GM18867 (cell line): ENCODE measurements around the gene RRP12.
"Not testable (repeated sequence)": the region's sequence is repeated elsewhere in the genome, so short reads cannot be mapped to it uniquely, and the experiment has no call there.

Experiments used
- ATAC-seq: cut with Tn5 transposase; IDR thresholded peaks from one replicate; pipeline ENCODE4 v1.9.1; 2021; ENCODE audit warnings: mild to moderate bottlenecking, moderate library complexity; ENCODE audit not compliant: unreplicated experiment

RRP12 gene

DNA sequence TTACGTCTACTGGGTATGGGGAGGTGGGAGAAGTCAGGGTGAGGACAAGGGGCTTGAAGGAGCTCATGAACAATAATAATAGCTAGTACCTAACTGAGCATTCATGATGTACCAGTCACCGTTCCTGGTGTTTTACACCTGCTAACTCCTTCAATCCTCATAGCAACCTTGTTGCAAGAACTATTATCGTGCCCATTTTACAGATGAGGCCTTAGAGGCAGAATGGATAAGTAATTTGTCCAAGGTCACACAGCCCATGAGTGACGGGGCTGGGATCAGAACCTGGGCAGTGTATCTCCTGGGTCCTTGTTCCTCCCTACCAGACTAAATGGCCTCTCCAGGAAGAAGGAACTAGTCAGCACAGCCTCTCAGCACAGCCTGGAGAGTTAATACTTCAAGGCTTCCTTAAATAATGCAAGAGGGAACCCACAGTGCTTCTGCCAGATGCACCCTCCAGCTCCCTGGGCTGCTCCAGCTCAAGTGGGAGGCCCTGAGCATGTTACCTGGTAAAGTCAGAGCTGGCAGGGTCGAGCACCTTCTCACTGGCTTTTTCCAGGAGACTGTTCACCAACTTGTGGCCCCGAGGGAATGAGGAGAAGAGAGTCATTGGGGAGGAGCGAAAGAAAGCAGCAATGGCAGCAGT, 28.8 kb downstream of the RRP12 start:
- no peak for ATAC-seq

DNA sequence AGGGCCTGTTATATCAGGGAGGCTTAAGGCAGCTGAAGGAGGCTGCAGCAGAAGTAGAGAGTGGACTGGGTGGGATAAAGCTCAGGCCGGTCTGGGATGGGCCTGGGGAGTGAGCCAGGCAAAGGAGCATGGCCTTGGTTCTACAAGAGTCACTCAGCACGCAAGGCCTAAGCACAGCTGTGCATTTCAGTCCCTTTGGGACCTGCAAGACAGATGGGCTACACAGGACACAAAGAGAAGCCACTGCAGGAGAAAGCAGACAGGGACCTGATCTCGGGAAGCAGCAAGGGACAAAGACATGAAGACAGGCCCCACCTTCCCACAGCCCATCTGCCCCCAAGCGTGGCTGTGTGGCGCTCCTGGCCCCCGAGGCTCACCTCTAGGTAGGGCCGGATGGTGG, 29.4 kb downstream of the RRP12 start:
- no peak for ATAC-seq

DNA sequence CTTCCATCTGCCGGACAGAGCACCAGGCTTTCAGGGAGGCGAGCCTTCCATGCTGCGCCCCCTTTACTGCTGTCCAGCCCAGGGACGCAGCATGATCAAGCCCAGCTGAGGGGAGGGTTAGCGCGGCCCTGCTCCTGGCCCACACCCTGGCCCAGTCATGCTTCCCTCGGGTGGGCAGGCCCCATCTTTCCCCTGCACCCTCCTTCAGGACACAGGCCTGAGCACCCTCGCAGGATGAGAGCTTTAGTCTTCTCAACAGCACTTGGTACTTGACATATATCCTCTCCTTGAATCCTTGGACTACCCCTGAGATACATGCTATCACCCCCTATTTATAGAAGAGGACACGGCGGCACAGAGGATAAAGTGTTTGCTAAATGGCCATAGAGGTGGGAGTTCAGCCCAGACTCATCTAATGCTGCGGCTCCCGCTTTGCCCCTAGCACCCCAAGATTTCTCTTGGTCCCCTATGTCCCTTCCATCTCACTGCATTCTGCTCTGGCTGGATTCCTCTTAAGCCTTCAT, 34.0 kb downstream of the RRP12 start:
- no peak for ATAC-seq

DNA sequence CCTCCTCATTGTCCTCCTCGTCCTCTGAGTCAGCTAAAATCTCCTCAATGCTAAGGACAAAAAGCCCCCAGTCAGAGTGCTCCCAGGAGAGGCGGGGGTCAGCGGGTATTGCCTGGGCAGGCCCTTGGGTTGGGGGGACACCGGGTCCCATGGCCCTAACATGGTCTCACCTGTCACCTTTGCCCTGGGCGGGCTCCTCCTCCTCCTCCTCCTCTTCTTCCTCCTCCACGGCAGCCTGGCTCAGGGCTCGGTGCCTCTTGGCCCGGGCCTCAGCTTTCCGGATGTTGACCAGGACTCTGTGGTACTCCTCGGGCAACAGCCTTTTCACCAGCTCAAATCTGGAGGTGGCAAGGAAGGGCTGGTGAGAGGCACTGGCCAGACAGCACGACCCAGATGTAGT, 34.6 kb downstream of the RRP12 start:
- no peak for ATAC-seq

DNA sequence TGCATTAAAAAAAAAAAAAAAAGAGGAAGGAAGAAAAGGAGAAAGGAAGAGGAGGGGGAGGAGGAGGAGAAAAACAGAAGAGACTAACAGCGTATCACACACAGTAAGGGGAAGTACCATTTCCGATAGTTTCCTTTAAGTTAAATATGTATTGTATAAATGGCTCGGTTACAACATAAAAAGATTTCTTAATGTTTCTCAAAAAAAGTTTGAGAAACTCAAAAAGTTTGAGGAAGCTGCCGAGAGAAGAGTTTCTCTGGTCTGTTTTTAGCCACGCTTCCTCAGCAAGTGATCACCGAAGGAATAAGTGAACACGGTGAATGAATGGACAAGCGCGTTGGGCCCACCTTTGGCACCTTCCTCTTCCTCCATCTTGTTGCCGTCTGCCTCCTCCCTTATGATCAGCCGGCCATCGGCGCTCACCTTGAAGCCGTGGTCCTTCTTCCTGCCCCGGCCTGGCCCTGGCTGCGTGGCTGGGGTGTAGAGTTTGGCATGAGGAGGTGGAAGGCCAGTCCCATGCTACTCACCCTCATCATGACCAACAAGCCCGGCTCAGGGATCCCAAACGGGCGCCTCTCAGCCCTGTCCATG, 35.3 kb downstream of the RRP12 start:
- ATAC-seq, result no peak

DNA sequence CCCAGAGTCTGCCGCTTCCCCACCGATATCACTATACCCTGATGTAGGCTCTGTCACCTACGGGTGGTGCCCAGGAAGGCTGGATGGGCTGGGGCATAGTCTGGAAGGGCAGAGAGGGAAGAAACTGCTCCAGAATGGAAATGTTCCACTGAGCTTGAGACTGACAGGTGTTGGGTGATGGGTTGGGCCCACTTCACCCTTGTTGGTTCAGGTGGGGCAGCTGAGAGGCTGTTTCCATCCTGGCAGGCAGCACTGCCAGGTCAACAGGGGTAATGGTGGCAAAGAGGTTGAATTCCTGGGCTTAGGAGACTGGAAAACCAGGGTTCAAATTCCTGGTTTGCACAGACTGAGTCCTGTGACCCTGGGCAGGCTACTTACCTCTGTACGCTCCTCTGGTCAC, 38.1 kb downstream of the RRP12 start:
- ATAC-seq, result no peak

DNA sequence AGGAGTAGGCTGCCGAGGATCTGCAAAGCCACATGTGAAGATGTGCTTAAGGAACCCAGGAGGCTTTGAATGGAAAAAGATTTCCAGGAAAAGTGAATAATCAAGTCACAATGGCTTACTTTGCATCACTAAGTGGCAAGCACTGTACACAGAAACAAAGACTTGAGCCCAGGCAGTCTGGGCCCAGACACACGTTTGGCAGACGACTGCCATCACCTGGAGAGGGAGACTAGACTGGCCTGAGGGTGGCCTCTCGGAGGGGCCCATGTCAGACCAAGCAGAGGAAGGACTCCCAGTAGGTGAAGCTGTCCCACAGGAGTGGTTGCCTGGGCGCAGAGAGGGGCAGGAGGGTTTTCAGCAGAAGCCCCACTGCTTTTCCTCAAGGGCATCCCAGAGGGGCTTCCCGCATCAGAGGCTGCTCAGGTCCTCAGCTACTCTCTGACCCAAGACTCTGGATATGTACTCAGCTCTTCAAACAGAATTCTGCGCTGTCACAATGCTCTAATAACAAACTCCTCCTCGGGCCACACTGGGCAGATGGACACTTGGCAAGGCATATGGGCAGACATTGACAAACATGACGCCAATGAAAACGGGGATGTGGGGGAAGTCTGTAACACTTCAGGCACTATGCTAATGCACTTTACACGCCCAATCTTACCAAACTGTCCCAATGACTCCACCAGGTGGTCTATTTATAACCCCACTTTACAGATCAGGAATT, 38.7 kb downstream of the RRP12 start:
- ATAC-seq, result no peak

DNA sequence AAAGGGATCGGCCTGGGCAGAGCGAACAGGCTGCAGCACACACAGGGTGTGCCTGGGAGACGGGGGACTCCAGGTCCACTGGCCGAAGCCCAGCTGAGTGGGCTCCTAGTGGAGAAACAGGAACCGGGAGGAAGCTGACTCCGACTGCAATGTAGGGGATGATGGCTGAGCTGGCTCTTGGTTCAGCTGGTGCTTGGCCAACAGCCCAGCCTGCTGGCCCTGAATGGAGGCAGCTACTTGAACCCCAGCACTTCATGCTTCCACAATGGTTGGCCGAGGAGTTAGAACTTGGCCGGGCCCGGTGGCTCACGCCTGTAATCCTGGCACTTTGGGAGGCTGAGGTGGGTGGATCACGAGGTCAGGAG, 39.6 kb downstream of the RRP12 start:
- ATAC-seq, result no peak

DNA sequence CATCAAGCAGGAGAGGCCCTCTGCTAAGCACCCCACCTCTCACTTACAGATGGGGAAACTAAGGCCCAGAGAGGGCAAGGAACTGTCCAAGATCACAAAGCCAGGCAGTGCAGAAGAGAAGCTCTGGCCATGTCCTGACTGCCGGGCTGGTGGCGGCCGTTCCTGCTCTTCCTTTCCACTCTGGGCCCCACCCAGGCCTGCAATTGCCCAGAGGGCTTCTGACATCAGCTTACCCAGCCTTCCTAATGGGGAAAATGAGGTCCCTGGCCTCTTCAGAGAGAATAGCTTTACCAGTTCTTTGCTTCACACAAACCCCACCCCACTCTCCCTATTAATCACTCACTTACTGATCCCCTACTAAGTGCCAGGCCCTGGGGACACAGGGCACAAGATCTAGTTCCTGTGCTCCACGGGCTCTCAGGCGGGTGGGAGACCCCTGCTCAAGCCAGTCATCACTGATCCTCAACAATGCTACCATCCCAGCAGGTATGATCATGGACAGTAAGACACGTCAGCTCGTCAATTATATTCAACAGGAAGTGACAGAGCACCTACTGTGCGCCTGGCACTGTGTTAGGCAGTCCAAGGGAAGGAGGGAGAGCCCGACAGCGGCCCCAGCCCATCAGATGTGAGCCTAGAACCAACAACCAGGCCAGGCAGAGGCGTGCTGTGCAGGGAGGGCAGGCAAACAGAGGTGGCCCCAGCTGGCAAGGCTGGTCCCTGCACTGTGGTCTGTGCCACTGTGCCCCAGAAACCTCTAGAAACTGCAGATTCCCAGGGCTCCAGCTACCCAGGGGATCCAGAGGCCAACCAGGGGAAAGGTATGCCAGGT, 40.2 kb downstream of the RRP12 start:
- no peak for ATAC-seq

DNA sequence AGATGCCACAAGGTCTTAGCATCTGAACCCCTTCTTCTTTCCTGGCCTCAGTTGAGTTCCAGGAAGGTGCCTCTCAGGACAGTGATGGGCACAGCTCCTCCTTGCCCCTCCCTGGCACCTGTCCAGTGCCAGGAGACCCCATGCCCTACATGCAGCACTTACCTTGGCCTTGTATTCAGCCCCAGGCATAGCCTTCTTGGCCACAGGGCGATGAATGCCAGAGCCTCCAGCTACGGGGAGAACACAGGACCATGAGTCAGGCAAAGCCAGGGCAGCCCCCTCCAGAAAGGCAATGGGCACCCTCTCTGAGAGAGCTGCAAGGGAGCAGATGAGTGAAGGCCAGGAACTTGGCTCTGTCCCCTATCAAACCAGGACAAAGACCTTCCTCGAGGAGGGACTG, 42.4 kb downstream of the RRP12 start:
- ATAC-seq, result no peak

DNA sequence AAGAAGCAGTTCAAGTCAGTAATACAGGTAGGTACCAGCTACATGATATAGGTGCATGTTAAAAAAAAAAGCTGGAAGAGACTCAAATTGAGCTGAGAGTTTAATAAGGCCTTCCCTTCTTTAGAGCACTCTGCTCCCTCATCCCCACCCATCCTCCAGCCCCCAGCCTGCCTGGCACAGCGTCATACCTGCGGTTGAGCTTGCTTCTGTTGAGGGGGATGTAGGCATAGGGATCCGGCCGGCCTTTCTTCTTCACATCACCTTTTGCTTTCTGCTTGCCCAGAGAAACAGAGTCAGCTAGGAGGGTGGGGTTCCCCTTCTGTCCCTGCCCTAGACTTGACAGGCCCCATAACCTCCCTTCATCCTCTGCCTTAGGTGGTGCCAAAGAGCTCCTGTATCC, 42.8 kb downstream of the RRP12 start:
- ATAC-seq, result no peak

DNA sequence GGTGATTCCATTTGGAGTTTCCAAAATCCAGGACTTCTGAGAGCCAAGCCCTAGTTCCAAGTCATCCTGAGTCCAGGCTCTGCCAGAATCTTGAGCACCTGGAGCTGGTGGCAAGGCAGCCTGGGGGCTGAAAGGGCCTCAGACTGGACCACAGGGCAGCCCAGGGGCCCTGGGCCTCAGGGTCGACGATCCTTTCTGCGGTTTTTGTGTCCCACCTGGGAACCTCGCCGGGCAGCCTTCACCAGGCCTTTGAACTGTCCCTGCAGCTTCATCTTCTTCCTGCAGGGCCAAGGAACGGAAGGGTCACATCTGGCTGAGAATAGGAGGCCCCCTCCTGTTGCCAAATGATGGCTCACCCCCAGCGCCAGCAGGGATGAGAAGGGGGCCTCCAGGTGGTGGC, 44.2 kb downstream of the RRP12 start:
- ATAC-seq, result no peak

DNA sequence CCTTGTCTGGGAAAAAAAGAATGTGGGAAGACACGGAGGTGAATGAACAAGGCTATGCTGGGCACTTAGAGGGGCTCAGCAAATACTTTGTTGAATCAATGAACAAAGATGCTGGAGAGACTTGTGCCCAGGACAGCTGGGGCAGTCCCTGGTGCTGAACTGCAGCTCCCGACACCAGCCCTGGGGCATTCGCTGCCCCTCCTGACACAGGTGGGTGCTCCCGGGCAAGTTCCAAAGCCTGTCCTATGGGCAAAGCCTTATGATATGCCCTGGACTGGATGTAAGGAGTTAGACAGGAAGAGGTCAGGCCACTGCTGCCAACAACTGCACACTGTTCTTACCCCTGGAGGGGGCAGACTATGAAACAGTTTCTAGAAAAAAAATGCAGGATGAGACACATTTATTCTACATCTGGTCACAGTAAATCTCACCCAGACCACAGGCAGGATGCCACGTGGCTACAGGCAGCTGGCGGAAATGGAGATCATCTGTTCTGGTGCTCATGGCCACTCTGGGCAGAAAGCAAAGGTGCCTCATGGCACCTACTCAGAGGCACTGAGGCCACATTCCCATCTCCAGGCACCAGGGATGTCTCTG, 44.7 kb downstream of the RRP12 start:
- ATAC-seq, result no peak

DNA sequence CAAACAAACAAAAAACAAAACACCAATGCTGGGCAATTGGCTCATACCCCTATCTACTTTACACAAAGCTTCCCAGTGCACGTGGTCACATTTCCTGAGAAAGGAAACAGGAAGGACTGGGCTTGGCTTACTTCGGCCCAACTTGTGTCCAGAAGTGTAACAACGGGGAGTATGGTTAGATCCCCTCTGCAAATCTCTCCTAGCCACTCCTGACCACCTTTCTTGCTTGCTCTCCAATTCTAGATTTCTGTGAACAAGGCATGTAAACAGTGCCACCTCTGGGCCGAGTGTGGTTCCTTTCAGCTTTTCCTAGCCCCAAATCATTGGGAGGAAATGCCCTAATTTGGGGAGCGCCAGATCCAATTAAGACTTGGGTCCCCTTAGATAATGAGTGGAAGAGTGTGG, 45.6 kb downstream of the RRP12 start:
- ATAC-seq, result no peak

DNA sequence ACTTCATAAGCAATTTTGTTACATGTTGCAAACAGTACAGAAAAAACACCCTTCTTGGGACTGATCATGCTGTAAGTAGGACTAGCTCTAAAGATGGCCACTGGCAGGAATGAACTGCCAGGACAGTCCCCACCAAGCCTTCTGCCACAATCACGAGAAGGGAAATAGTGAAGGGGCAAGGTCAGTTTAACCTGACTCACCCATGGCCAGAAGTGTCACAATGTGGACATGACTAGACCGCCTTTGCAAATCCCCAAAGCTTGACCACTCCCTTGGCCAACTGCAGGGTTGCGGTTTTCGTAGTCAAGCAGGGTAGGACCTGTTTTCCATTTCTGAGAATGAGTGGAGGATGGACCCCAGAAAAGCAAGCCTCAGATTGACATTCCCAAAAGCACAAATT, 47.2 kb downstream of the RRP12 start:
- no peak for ATAC-seq

DNA sequence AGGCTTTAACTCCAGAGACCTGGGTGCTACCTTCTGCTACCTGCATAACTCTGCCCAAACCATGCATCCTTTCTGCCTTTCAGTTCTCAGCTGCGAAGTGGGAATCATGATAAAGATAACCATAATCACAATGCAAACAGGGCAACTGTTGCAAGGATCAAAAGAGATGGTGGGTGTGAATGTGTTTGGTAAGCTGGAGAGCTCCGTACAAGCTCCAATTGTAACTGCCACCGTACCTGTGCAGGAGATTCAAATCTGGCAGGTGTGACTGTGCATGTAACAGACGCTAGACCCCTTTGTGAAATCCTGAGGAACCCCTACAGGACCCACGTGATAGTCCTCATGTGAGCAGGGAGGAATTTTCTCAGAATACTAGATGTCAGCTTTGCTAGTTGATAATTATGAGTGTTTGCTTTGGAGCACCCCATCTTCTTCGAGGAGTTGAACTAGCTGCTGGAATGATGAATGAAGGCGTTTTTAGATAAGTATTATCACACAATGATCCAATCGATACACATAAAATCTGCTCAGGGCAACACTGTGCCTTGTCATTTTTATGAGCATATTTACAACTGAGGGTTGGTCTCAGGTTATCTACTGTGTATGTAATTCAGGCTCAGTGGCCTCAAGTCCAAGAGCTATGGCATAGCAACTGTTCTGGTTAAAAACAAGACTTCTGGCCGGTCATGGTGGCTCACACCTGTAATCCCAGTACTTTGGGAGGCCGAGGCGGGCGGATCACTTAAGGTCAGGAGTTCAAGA, 51.2 kb downstream of the RRP12 start:
- ATAC-seq, result no peak

DNA sequence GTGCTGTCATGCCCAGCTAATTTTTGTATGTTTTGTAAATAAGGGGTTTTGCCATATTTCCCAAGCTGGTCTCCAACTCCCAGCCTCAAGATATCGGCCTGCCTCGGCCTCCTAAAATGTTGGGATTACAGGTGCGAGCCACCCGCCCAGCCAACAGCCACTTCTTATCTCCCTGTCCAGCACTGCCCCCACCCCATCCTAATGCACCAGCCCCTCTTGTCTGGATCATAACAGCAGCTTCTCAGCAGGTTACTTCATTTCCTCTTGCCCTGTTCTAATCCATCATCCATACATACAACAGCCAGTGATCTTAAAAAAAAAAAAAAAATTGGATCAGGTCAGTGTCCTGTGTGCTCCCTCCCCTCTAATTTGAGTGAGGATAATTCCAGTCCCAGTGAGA, 53.8 kb downstream of the RRP12 start:
- no peak for ATAC-seq

DNA sequence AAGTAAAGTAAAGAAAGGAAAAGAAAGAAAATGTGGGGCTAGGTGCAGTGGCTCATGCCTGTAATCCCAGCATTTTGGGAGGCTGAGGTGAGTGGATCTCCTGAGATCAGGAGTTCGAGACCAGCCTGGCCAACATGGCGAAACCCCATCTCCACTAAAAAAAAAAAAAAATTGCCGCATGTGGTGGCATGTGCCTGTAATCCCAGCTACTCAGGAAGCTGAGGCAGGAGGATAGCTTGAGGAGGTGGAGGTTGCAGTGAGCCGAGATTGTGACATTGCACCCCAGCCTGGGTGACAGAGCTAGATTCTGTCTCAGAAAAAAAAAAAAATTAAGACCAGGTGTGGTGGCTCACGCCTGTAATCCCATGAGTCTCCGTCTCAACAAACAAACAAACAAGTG, 57.5 kb downstream of the RRP12 start:
- ATAC-seq, result not testable (repeated sequence)

DNA sequence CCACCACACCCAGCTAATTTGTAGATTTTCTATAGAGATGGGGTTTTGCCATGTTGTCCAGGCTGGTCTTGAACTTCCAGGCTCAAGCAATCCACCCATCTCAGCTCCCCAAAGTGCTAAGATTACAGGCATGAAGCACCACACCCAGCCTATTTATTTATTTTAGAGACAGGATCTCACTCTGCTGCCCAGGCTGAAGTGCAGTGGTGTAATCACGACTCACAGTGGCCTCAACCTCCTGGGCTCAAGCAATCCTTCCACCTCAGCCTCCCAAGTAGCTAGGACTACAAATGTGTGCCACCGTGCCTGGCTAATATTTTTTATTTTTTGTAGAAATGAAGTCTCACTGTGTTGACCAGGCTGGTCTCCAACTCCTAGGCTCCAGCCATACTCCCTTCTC, 59.7 kb downstream of the RRP12 start:
- no peak for ATAC-seq

DNA sequence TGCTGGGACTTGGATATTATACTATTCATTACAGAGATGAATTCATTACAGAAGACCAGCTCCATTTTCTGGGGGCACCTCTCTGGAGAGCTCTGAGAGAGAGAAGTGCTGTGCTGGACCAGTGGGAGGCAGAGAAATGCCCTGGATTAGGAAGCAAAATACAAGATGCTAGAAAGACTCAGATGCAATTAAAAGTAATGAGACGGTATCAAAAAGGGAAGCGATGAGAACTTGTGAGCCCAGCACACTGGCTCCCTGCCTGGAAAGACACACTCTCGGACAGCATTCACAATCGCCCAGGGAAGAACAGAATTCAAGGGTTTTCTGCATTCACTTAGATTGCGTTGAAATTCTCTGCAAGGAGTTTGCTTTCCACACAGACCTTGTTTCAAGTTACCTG, 63.1 kb downstream of the RRP12 start:
- no peak for ATAC-seq
